Limb (tissue), 2 donors: ENCODE results near the gene TOE1.

Source experiments
- DNase-seq, 2 donors: peaks; one replicate each; pipeline ENCODE4 v3.0.0-alpha.2; 2016; ENCODE audit errors: extremely low spot score in 2 of 2

The TOE1 gene

DNA sequence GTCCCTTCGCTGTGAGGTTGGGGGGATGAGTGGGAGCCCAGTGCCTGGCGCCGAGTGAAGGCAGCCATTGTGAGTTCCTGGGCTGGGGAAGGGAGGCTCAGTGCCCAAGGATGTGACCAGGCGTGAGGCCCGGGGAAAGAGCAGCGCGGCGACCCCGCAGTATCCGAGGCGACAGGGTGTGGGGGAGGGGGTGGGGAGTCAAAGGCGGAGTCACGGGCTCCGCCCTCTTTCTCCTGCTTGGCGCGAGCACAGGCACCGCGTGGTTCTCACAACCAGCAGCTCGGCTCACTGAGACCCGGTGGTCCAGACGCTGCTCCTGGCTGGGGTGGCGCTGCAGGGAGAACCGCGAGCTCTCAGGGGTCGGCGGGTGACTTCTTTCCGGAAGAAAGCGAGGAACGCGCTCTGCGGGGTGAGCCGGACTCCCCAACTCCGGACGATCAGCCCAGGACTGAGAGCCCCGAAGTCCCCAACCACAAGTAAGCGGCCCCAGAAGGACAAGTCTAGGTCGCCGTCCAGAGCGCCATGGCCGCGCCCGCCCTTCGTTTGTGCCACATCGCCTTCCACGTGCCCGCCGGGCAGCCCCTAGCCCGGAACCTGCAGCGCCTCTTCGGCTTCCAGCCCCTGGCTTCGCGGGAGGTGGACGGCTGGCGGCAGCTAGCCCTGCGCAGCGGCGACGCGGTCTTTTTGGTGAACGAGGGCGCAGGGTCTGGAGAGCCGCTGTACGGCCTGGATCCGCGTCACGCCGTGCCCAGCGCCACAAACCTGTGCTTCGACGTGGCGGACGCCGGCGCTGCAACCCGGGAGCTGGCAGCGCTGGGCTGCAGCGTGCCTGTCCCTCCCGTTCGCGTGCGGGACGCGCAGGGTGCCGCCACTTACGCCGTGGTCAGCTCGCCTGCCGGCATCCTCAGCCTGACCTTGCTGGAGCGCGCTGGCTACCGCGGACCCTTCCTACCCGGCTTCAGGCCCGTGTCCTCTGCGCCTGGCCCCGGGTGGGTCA, 13.0 kb upstream of the TOE1 start, which contains the start of gene HPDL:
HPDL (plus strand) TSS at position 269 of the 997 bp plus-strand sequence; CDS start at position 523, 254 bp downstream.
- DNase-seq: peak; percentile 68 to 87

- DNase-seq: no peak
These were observed 12.1 kb upstream of the TOE1 start for GRCh38 chr1:45327644-45328515.

GRCh38 chr1:45328680-45329079, 11.3 kb upstream of the TOE1 start:
- DNase-seq: no peak

DNA sequence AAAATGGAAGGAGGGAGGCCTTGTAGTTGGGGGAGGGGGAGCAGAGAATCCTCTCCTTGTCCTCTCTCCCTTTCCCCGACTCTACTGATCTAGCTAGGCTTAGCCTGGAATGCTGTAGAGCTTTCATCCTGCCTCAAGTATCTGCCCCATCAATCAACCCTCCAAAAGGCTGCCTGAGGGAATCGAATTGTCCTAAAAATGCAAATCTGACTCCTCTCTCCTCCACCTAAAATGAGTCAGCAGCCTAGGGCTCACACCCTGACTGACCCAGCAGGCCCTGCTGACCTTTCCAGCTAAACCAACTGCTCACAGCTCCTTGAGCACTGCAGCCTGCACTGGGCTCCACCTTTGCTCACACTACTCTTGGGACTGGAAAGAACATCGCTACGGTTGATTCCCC, 10.5 kb upstream of the TOE1 start:
- DNase-seq: no peak

DNA sequence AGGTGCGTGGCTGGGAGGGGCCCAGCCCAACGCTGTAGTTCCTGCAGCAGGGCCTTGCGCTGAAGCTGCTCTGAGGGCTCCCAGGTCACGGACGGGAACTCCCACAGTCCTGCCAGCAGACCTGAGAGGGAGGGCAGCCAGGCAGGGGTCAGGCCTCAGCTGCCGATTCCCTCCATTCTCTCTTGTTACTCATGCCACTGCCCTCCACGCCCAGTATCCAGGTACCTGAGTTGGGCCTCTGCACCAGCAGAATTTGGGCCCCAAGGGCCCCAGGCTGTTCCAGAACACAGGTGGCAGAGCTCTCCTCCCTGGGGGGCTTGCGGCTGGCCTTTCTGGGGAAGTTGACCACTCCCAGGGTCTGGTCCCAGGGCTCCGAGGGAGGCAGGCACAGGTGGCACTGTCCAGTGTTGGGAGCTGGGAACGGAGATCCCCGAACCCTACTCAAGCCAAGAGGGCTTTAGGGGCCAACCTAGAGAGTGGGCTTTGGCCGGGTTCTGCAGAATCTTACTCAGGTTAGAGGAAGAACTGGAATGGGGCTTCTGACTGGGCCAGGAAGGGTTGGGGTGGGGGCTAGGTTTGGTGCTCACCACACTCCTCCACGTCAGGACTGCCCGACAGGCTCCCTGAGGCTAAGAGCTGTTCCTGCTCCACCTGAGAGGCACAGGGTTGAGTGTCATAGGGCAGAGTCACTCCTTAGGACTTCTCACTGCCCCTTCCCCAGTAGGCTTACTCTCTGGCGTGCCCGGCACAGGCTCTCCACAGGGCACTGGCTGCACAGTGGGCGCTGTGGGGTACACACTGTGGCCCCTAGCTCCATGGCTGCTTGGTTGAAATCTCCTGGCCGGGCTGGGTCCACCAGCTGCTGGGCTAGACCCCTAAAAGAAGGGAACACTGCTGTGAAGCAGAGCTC, 8.3 kb upstream of the TOE1 start:
- no peak for DNase-seq

DNA sequence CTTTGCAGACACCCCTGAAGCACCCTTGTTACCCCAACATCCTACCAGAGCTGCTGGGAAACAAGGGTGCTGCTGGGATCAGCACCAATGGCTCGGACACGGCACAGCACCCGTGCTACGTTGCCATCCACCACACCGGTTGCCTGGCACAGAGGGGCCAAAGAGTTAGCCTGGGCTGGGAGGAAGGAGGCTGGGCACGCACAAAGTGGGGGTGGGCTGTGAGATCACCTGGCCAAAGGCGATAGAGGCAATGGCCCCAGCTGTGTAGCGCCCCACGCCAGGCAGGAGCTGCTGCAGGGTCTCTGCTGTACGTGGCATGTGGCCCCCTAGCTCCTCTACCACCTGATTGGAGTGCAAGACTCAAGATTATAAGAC, 7.6 kb upstream of the TOE1 start:
- DNase-seq: no peak

- DNase-seq: no peak
These were observed 5.4 kb upstream of the TOE1 start for GRCh38 chr1:45334308-45335245.

DNA sequence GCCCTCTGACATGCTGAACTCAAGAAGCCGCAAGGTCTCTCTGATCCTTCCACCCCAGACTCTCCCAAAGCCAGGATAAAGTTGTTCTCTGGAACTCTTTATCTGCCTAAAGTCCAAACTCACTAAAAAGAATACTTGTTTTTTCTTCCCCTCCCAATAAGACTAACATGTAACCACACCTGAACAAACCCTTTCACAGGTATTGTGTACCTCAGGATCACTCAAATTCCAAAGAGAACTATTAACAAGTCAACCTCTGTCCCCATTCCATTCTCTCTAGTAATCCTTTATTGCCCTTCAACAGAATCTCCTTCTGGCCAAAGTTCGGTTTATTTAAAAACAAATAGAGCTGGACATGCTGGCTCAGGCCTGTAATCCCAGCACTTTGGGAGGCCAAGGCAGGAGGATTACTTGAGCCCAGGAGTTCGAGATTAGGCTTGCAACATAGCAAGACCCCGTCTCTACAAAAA, 4.1 kb upstream of the TOE1 start:
- DNase-seq: no peak

DNA sequence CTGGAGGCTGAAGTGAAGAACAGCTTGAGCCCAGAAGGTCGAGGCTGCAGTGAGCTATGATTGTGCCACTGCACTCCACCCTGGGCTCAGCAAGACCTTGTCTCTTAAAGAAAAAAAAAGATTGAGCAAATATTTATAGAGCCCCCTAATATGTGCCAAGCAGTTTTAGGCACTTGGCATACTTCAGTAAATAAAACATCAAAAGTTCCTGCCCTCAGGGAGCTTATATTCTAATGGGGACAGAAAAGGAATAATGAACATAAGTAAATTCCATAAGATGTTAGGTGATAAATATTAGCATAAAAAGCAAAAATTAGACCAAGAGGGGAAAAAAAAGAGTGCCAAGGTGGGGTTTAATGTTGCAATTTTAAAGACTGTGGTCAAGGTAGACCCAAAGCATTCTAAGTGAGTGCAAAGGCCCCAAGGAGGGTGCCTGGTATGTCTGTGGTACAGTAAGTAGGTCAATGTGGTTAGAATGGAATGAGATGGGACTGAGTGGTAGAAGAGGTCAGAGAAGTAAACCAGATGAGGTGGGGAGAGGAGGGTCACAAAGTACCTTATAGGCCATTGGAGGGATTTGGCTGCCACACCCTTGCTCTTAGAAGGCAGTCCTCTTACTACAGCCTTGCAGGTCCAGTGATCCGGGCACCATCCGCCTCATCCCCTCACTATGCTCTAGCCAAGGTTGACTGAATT, 2.2 kb upstream of the TOE1 start:
- no peak for DNase-seq

DNA sequence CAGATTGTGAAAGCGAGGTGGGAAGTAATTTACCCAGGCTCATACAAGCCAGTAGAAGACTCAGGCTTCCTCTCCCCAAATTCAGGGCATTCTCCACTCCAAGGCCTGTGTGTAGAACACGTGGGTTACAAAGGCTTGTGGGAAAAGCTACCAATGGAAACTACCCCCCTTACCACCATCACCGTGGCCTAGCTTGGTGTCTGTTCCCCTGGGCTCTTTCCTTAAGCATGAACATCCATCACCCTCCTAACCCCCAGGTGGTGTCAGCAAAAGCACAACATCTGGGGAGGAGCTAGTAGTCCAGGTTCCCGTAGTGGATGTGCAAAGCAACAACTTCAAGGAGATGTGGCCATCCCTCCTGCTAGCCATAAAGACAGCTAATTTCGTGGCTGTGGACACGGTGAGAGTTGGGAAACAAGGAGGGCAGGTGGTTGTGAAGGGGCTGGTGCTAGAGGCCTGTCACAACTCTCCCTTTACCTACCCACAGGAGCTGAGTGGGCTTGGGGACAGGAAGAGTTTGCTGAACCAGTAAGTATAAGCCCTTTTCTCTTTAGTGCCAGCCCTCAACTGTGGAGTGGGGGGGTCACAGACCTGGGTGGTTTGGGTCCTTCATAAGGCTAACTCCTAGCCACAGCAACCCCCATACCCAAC, 971 bp downstream of the TOE1 start:
- no peak for DNase-seq

DNA sequence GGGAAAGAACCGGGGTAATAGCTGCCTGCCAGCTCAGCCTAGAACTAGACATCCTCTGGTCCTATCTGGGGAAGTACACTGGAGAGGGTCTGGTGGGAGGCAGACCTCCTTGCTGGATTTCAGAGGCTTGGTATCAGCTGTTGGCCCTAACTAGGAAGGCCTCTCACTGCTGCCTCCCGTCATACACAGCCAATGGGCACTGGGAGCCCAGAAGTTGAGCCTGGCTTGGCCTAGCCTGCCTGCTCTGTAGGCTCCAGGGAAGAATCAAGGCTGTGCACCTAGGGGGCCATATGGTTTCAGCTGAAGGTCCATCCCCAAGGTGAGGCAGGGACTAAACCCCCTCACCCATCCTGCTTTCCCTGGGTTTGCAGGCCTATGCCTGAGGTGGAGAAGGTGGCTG, 4.5 kb downstream of the TOE1 start:
- DNase-seq: no peak

DNA sequence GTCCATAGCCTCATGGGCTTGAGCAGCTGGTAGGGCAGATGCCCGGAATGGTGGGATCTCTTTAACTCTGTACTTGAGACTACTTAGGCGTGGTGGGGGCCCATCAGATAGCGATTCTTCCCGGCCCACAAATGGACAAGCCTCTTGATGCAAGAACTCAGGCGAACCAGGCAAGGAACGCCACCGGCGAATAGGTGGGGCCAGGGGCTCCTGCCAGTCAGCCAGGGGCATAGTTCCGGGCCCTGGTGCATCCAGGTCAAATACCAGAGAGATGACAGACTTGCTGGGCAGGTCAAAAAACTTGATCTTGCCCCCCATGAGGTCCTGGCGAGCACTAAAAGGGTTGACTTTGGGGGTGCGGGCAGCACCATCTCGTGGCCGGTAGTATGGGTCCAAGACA, 5.0 kb downstream of the TOE1 start:
- DNase-seq: no peak

DNA sequence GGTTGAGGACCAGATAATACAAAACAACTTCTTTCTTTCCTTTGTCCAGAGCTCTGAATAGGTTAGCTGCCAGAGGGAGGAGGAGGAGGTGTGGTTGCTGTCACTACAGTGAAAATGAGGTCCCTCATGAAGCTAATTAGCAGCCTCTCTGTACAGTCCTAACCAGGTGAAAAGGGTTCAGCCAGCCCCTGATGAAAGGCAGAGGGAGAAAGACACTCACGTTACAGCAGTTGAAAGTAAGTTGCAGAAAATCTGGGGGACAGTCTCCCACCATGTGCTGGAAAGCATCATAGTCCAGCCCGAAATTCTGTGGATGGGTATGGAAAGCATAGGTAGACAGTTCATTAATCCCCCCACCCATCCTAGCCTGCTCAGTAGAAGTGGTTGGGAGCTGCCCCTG, 6.5 kb downstream of the TOE1 start:
- DNase-seq: no peak

DNA sequence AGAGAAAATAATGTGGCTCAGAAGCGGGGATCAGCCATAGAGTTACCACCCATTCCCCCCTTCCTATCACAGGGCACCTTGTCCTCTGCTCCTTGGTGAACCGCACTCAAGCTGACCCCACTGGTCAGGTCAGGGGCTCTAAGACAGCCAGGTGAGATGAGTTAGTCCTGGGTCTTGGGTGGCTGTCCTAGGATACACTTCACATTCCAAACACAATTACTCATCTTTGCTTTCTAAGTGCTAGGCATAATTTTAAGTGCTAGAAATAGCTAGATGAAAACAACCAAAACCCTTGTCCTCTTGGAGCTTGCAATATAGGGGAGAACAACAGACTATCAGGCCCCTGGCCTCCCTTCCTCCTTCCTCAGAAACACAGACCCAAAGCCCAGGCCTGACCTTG, 8.1 kb downstream of the TOE1 start:
- DNase-seq: no peak

GRCh38 chr1:45348609-45348965, 8.6 kb downstream of the TOE1 start:
- no peak for DNase-seq

DNA sequence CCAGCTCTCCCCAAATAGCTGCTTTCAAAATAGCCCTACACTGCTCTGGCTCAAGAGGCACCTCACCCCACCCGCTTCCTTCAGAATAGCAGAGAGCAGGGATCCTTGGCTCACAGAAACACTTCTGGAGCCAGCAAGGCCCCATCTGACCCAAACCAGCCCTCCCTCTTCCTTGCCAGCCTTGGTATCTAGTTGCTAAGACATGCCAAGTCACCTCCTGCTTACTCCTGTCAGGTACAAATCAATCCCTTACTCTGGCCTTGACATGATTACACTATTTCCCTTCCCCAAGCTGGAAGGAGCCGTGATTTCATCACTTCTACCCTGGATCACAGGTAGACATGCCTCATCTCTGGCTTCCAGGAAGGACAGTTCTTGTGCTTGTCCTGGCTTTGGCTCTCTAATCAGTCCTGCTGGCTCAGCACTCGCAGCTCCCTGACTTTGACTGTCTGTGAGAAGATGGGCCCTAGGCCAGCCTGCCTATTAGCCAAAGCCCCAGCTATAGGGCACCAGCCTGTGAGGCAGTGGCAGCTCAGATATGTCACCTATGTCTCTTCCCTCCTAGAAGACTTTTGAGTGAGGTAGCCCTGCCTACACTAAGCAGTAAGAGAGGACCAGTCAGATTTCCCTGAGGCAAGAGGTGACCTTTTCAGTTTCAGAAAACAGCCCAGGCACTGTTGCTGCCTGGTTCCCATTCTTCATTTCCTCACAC, 9.2 kb downstream of the TOE1 start:
- no peak for DNase-seq

DNA sequence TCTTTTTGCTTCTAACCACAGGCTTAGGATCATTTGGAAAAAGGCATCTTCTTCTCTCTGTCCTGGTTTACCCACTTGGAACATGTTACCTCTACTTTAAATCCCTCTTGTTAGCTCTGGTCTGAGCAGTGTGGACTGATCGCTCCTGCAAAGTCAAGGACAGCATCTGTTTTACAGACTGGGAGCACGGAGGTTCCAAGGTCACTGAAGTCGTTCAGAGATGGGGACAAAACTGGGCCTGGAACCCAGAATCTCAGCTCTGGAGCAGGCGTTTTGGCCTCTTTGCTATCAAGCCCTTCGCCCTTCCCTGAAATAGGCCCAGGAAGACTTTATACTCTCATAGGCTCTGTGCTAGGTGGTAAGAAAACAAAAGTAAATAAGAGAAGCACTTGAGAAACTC, 11.5 kb downstream of the TOE1 start:
- no peak for DNase-seq

GRCh38 chr1:45353685-45354084, 13.7 kb downstream of the TOE1 start:
- no peak for DNase-seq
